Measurements from ENCODE around the gene S1PR5.

The S1PR5 gene

GRCh38 chr19:10514211-10515145 lies 2.8 kb downstream of the S1PR5 start:
- peak; percentile 32 for DNase-seq

DNA sequence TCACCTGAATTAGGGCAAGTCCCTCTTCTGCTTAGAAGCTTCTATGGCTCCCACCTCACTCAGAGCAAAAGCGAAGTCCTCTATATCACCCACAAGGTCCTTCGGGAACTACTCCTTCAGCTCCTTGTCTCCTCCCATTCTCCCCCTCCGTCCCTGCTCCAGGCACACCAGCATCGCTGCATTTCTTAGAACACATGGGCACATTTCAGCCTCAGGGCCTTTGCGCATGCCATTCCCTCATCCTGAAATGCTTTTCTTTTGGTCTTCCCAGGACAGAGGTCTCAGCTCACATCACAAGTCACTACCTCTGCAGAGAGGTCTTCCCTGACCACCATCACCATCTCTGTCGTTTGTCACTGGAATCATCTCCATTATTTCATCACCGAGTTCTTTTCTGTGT lies 4.0 kb downstream of the S1PR5 start:
- DNase-seq = no peak

GRCh38 chr19:10510301-10510802 lies 6.9 kb downstream of the S1PR5 start:
- peak; percentile 31 for DNase-seq

DNA sequence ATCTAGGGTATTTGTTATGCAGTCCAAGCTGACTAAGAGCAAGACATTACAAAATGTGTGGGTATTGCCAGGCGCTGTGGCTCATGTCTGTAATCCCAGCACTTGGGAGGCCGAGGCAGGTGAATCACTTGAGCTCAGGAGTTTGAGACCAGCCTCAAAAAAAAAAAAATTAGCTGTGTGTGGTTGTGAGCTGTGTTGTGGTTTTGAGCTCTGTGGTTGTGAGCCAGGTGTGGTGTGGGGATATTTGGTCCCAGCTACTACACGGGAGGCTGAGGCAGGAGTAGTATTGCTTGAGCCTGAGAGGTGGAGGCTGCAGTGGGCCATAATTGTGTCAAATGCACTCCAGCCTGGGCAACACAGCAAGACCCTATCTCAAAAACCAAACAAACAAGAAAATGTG lies 8.5 kb downstream of the S1PR5 start:
- peak; percentile 74 for DNase-seq

GRCh38 chr19:10508036-10508435 lies 9.2 kb downstream of the S1PR5 start:
- no peak for DNase-seq

- DNase-seq = peak; percentile 83
These were observed 11.5 kb downstream of the S1PR5 start for GRCh38 chr19:10505583-10506229.

GRCh38 chr19:10503002-10503789 lies 14.1 kb downstream of the S1PR5 start, which contains the start of gene KEAP1:
Gene KEAP1 (minus strand): TSS chr19:10503356. CDS start chr19:10500033, 3,323 bp downstream.
- peak; percentile 25 for DNase-seq

DNA sequence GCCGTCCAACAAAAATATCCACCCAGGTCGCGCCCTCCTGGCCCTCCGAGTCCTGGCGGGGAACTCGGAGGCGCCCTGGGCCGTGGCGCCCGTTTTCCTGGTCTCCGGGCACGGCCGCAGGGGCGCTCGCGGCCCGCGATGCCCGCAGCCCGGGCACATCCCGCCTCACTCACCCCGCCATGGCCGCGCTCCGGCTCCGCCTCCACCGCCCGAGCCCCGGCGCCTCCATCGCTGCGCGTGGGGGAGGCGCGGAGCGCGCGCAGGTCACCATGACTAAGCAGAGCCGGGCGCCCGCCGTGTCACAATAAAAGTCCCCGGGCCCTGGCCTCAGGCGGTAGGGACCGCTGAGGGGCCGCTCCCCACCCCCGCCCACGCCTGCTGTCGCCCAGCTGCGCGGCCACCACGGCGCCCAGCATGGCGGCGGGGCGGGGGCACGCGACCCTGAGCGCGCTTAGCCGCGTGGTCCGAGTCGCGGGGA lies 14.7 kb downstream of the S1PR5 start:
- DNase-seq = peak; percentile 90

- peak; percentile 30 for DNase-seq
These were observed 15.2 kb downstream of the S1PR5 start for GRCh38 chr19:10501971-10502523.

DNA sequence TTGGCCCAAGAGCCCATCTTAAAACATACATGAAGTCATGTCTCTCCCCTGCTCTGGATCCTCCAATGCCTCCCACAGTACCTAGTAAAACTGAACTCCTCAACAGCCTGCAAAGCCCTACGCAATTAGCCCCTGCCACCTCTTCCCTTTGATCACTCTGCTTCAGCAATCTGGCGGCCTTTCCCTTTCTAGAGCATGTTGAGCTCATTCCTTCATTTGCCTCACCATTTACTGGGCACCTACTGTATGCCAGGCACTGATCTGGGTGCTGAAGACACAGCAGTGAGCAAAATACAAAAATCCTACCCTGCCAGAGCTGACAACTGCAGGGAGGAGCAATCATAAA lies 17.0 kb downstream of the S1PR5 start:
- no peak for DNase-seq

DNA sequence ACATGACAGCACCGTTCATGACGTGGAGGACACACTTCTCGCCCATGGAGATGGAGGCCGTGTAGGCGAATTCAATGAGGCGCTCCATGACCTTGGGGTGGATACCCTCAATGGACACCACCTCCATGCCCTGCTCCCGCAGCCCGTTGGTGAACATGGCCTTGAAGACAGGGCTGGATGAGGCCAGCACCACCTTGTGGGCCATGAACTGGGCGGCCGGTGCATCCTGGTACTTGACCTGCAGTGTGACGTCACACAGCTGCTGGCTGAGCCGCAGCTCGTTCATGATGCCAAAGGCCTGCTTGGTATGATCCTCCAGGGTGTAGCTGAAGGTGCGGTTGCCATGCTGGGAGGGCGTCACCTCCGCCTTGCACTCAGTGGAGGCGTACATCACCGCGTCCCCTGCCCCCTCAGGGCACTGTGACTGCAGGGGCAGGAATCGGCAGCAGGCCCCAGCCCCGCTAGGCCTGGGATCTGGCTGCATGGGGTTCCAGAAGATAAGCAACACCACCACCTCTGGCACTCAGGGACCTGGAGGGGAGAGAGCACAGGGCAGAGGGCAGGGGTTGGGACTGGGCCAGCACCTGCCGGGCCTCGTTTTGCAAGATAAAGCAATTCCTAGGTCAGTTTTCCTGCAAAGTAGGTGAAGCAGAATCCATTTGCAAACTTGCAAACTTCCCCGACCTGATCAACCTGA lies 17.5 kb downstream of the S1PR5 start:
- DNase-seq = no peak

DNA sequence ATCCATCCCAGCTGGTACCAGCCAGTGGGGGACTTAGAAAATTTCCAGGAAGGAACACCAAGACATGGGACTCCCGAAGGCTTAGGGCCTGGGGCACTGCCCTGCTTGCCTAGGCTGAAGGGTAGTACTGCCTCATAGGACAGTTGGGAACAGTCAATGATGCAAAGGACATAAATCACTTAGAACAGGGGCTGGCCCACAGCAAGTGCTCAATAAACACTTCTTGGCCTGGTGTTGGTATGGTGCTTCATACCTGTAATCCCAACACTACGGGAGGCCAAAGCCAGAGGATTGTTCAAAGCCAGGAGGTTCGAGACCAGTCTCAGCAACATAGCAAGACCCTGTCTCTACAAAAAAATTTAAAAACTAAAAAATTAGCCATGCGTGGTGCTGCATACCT lies 19.9 kb downstream of the S1PR5 start:
- no peak for DNase-seq

DNA sequence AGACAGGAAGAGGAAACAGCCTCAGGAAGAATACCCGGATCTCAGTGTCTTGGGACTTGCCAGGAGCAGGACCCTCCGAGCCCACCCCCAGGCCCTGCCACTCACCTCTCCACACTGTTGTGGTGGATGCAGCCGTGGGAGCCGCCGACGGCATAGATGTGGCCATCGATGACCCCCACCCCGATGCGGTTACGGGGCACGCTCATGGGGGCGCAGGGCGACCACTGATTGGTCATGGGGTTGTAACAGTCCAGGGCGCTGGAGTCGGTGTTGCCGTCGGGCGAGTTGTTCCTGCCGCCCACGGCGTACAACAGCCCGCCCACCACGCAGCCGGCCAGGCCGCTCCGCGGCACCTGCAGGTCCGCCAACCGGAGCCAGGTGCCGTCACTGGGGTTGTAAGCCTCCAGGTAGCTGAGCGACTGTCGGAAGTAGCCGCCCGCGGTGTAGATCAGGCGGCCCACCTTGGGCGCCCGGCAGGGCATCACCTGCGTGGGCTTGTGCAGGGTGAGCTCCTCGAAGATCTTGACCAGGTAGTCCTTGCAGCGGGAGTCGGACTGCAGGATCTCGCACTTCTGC lies 25.7 kb downstream of the S1PR5 start:
- DNase-seq = no peak

GRCh38 chr19:10486551-10486950 lies 30.7 kb downstream of the S1PR5 start:
- no peak for DNase-seq

GRCh38 chr19:10478903-10479384 lies 38.3 kb downstream of the S1PR5 start:
- peak; percentile 91 for DNase-seq

GRCh38 chr19:10478476-10478875 lies 38.8 kb downstream of the S1PR5 start:
- DNase-seq = no peak

GRCh38 chr19:10474962-10475451 lies 42.2 kb downstream of the S1PR5 start:
- DNase-seq = peak; percentile 13

GRCh38 chr19:10473192-10473591 lies 44.1 kb downstream of the S1PR5 start:
- no peak for DNase-seq

- no peak for DNase-seq
These were observed 45.3 kb downstream of the S1PR5 start for GRCh38 chr19:10471909-10472308.

- DNase-seq = no peak
These were observed 49.1 kb downstream of the S1PR5 start for GRCh38 chr19:10468133-10468532.

GRCh38 chr19:10467104-10467706 lies 50.0 kb downstream of the S1PR5 start:
- no peak for DNase-seq
